MCF 10A (cell line): ENCODE data around the gene INSR. TPM values are rescaled to one million over a fixed set of nuclear protein-coding genes. Genes with fewer than 3 reads are reported as not detected.

ENCODE experiments used
- BruUV-seq: library from RNA; stranded (reverse); fragments of 400-500 nt; replicated peaks from 2 replicates; lab custom pipeline; 2021; lab: Mats Ljungman, UMichigan
- CTCF ChIA-PET: fragments of 300-600 bp; sonication (Branson Sonifier 250); formaldehyde crosslinking; extraction: SDS; loops from one replicate; lab custom pipeline; 2021; ENCODE audit warnings: antibody characterized with exemption, inconsistent platforms; lab: Yijun Ruan, JAX
- POLR2A ChIA-PET: fragments of 300-600, 350-650 bp; sonication (Branson Sonifier 250); formaldehyde crosslinking; extraction: SDS; loops from one replicate; lab custom pipeline; 2020; ENCODE audit warnings: antibody characterized with exemption, inconsistent platforms; lab: Yijun Ruan, JAX
- DNase-seq: peaks from one replicate; pipeline ENCODE4 v3.0.0-alpha.2; 2018; ENCODE audit not compliant: unreplicated experiment
- H3K27ac Mint-ChIP-seq: one replicate; pipeline ENCODE4 v1.8.0; 2022; ENCODE audit warnings: mild to moderate bottlenecking, low read depth, mixed read lengths; ENCODE audit not compliant: unreplicated experiment
- H3K27me3 Mint-ChIP-seq: one replicate; pipeline ENCODE4 v1.8.0; 2022; ENCODE audit warnings: mixed read lengths; ENCODE audit not compliant: insufficient read depth, unreplicated experiment
- H3K36me3 Mint-ChIP-seq: one replicate; pipeline ENCODE4 v1.8.0; 2022; ENCODE audit warnings: mild to moderate bottlenecking, moderate library complexity, mixed read lengths; ENCODE audit not compliant: insufficient read depth, unreplicated experiment
- H3K4me1 Mint-ChIP-seq: one replicate; pipeline ENCODE4 v1.8.0; 2022; ENCODE audit warnings: mixed read lengths; ENCODE audit not compliant: insufficient read depth, unreplicated experiment
- H3K4me3 Mint-ChIP-seq: one replicate; pipeline ENCODE4 v1.8.0; 2022; ENCODE audit warnings: mild to moderate bottlenecking, moderate library complexity, mixed read lengths; ENCODE audit not compliant: unreplicated experiment
- H3K9me3 Mint-ChIP-seq: one replicate; pipeline ENCODE4 v1.8.0; 2022; ENCODE audit warnings: mixed read lengths; ENCODE audit not compliant: unreplicated experiment
- CTCF ChIP-seq: fragments of 200-600 bp; IDR thresholded peaks from one replicate; pipeline ENCODE4 v1.8.0; 2022; ENCODE audit warnings: antibody characterized with exemption, mild to moderate bottlenecking; ENCODE audit not compliant: unreplicated experiment
- intact Hi-C: fragments of 100-400 bp; cut with micrococcal nuclease; formaldehyde crosslinking; loops from 2 replicates; pipeline ENCODE4 v1.14.1; 2022
- total RNA-seq: library from RNA; stranded (reverse); gene quantifications from 2 replicates; pipeline ENCODE4 v1.2.3, GENCODE V29; 2022

The INSR gene
- total RNA-seq, 1 experiment from 2014 or later = 8.8 TPM

- intact Hi-C loops = no loop called here
- no peak for TF ChIP-seq CTCF
- POLR2A ChIA-PET = interaction anchor here (0.5 to 0.6 kb wide), 2 partner anchors 14 to 76 kb away, joined by 3 to 4 read pairs; no protein-coding TSS in a partner anchor
- no peaks in the 10 kb centered on the region for H3K9me3 Mint-ChIP-seq
- H3K27me3 Mint-ChIP-seq = no peaks in the 10 kb centered on the region
- no peak overlapping the region for H3K4me3 Mint-ChIP-seq
- no TSS peak for BruUV-seq
- DNase-seq = no peak
- no peaks in the 10 kb centered on the region for H3K4me1 Mint-ChIP-seq
- CTCF ChIA-PET = interaction anchor here (2.0 kb wide), 1 partner anchor 202 kb away, joined by 11 read pairs; no protein-coding TSS in a partner anchor
- H3K36me3 Mint-ChIP-seq = peaks cover 47% of the 10 kb centered on the region
- no peak overlapping the region for H3K27ac Mint-ChIP-seq
These were observed 155.1 kb downstream of the INSR start for GRCh38 chr19:7139095-7139494.

DNA sequence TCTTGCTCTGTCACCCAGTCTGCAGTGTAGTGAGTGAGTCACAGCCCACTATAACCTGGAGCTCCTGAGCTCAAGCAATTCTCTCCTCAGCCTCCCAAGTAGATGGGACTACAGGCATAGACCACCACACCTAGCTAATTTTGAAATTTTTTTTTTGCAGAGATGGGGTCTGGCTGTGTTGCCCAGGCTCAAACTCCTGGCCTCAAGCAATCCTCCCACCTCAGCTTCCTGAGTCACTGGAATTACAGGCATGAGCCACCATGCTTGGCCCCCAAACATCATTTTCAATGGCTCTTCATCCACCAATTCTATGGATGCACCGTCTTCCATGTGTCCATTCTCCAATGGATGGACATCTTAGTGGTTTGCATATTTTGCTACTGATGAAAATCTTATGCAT lies 155.8 kb downstream of the INSR start:
- Mint-ChIP-seq H3K4me1 (no peaks in the 10 kb centered on the region), H3K36me3 (peaks cover 45% of the 10 kb centered on the region), H3K9me3 (no peaks in the 10 kb centered on the region), H3K27ac (no peak overlapping the region), H3K4me3 (no peak overlapping the region), H3K27me3 (no peaks in the 10 kb centered on the region)
- POLR2A ChIA-PET = interaction anchor here (0.9 kb wide), 1 partner anchor 9 kb away, joined by 3 read pairs; no protein-coding TSS in a partner anchor
- no TSS peak for BruUV-seq
- CTCF ChIA-PET = interaction anchor here (2.0 kb wide), 1 partner anchor 203 kb away, joined by 11 read pairs; no protein-coding TSS in a partner anchor
- no peak for DNase-seq
- intact Hi-C loops = no loop called here
- no peak for TF ChIP-seq CTCF

DNA sequence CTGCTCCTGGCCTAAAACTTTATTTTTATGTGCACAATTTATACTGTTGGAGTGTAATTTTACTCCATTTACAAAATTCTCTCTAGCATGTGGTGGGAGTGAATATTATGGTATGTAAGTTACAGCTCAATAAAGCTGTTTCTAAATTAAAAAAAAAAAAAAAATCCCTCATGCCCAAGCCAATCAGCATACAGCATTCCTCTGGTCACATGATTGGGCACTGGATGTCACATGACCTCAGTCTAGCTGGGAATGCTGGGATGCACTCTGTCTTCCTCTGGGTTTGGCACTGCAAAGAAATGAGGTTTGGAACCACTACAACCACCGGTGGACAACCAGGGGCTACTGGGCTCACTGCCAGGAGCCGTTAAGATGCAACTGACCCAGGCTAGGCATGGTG lies 157.1 kb downstream of the INSR start:
- H3K9me3 Mint-ChIP-seq = no peaks in the 10 kb centered on the region
- no peak overlapping the region for H3K27ac Mint-ChIP-seq
- no TSS peak for BruUV-seq
- peaks cover 44% of the 10 kb centered on the region for H3K36me3 Mint-ChIP-seq
- intact Hi-C loops = no loop called here
- POLR2A ChIA-PET = interaction anchor here (1.2 kb wide), 1 partner anchor 37 kb away, joined by 3 read pairs; no protein-coding TSS in a partner anchor
- H3K4me3 Mint-ChIP-seq = no peak overlapping the region
- DNase-seq = no peak
- TF ChIP-seq CTCF = no peak
- CTCF ChIA-PET = interaction anchor here (0.6 to 2.0 kb wide), 5 partner anchors 12 to 204 kb away, joined by 3 to 11 read pairs (median 3); no protein-coding TSS in a partner anchor
- H3K27me3 Mint-ChIP-seq = no peaks in the 10 kb centered on the region
- no peaks in the 10 kb centered on the region for H3K4me1 Mint-ChIP-seq

DNA sequence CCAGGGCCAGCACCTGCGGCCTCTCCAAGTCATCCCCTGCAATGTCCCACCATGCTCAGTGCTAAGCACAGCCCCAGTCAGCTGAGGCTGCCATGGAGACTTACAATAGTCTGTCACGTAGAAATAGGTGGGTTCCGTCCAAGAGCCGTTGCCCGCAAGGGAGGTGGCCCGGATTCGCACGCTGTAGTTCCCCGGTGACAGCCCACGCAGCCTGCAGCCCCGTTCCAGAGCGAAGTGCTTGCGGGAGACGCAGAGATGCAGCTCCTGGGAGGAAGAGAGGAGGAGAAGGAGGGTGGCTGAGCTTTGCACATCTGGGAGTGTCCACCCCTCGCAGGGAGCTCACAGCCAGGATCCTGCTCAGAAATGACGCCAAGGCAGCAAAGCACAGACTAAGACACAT lies 162.2 kb downstream of the INSR start:
- BruUV-seq = no TSS peak
- no peaks in the 10 kb centered on the region for H3K27me3 Mint-ChIP-seq
- H3K9me3 Mint-ChIP-seq = peaks cover 10% of the 10 kb centered on the region
- no peak for TF ChIP-seq CTCF
- intact Hi-C loops = no loop called here
- no peak overlapping the region for H3K4me3 Mint-ChIP-seq
- peaks cover 29% of the 10 kb centered on the region for H3K36me3 Mint-ChIP-seq
- POLR2A ChIA-PET = interaction anchor here (0.6 to 0.7 kb wide), 2 partner anchors 90 to 95 kb away, joined by 3 to 4 read pairs; no protein-coding TSS in a partner anchor
- CTCF ChIA-PET = interaction anchor here (0.7 kb wide), 1 partner anchor 98 kb away, joined by 4 read pairs; no protein-coding TSS in a partner anchor
- H3K4me1 Mint-ChIP-seq = no peaks in the 10 kb centered on the region
- H3K27ac Mint-ChIP-seq = no peak overlapping the region
- no peak for DNase-seq
